HEK293T (cell line): ENCODE results near the gene TMEM43.

Experiments
- CTCF ChIA-PET: fragments of 350-600 bp; formaldehyde crosslinking; extraction: SDS; loops from one replicate; lab custom pipeline; 2021; ENCODE audit warnings: antibody characterized with exemption, inconsistent platforms; lab: Yijun Ruan, JAX
- POLR2A ChIA-PET: fragments of 350-600 bp; formaldehyde crosslinking; extraction: SDS; loops from one replicate; lab custom pipeline; 2020; ENCODE audit warnings: antibody characterized with exemption, inconsistent platforms; lab: Yijun Ruan, JAX
- DNase-seq: peaks from one replicate; pipeline ENCODE4 v3.0.0; 2012; ENCODE audit warnings: mixed read lengths; ENCODE audit errors: extremely low spot score
- ARNT ChIP-seq: fragments of 450-650 bp; IDR thresholded peaks from 2 replicates; pipeline ENCODE4 v1.6.1; 2017; ENCODE audit warnings: mild to moderate bottlenecking
- BHLHE40 ChIP-seq: fragments of 450-650 bp; IDR thresholded peaks from 2 replicates; pipeline ENCODE4 v1.6.1; 2016; ENCODE audit warnings: mild to moderate bottlenecking, moderate library complexity, borderline replicate concordance
- CTBP1 ChIP-seq: fragments of 450-650 bp; IDR thresholded peaks from 2 replicates; pipeline ENCODE4 v1.6.1; 2016; ENCODE audit warnings: borderline replicate concordance
- ELF4 ChIP-seq: fragments of 450-650 bp; IDR thresholded peaks from 2 replicates; pipeline ENCODE4 v1.6.1; 2017; ENCODE audit warnings: antibody characterized with exemption
- FOXA1 ChIP-seq: fragments of 450-650 bp; IDR thresholded peaks from 2 replicates; pipeline ENCODE4 v1.6.1; 2016; ENCODE audit warnings: mild to moderate bottlenecking
- FOXK2 ChIP-seq: fragments of 450-650 bp; IDR thresholded peaks from 2 replicates; pipeline ENCODE4 v1.6.1; 2016; ENCODE audit warnings: mild to moderate bottlenecking
- FOXM1 ChIP-seq: fragments of 450-650 bp; IDR thresholded peaks from 2 replicates; pipeline ENCODE4 v1.6.1; 2017; ENCODE audit warnings: mild to moderate bottlenecking, borderline replicate concordance
- HDGF ChIP-seq: fragments of 450-650 bp; IDR thresholded peaks from 2 replicates; pipeline ENCODE4 v1.6.1; 2017; ENCODE audit warnings: antibody characterized with exemption, borderline replicate concordance
- L3MBTL2 ChIP-seq: fragments of 450-650 bp; conservative IDR thresholded peaks from 2 replicates; pipeline ENCODE4 v1.6.1; 2016; ENCODE audit warnings: mild to moderate bottlenecking
- LEF1 ChIP-seq: fragments of 450-650 bp; IDR thresholded peaks from 2 replicates; pipeline ENCODE4 v1.6.1; 2017; ENCODE audit warnings: mild to moderate bottlenecking, borderline replicate concordance
- NFRKB ChIP-seq: fragments of 450-650 bp; IDR thresholded peaks from 2 replicates; pipeline ENCODE4 v1.6.1; 2016; ENCODE audit warnings: mild to moderate bottlenecking, moderate library complexity
- PKNOX1 ChIP-seq: fragments of 450-650 bp; IDR thresholded peaks from 2 replicates; pipeline ENCODE4 v1.6.1; 2016
- SP1 ChIP-seq: fragments of 450-650 bp; IDR thresholded peaks from 2 replicates; pipeline ENCODE4 v1.6.1; 2017
- SUZ12 ChIP-seq: fragments of 450-650 bp; IDR thresholded peaks from 2 replicates; pipeline ENCODE4 v1.6.1; 2016; ENCODE audit warnings: mild to moderate bottlenecking
- TARDBP ChIP-seq: fragments of 450-650 bp; IDR thresholded peaks from 2 replicates; pipeline ENCODE4 v1.6.1; 2016
- ZNF384 ChIP-seq: fragments of 450-650 bp; IDR thresholded peaks from 2 replicates; pipeline ENCODE4 v1.6.1; 2016

Gene TMEM43

GRCh38 chr3:14133876-14134275 is 9.0 kb downstream of the TMEM43 start:
- DNase-seq, result no peak
- no peak for TF ChIP-seq ZNF384
- TF ChIP-seq LEF1, result no peak
- TF ChIP-seq FOXA1, result no peak
- no peak for TF ChIP-seq CTBP1
- no peak for TF ChIP-seq BHLHE40
- TF ChIP-seq NFRKB, result no peak
- no peak for TF ChIP-seq SUZ12
- no peak for TF ChIP-seq SP1
- no peak for TF ChIP-seq ELF4
- no peak for TF ChIP-seq FOXM1
- no peak for TF ChIP-seq L3MBTL2
- TF ChIP-seq HDGF, result no peak
- TF ChIP-seq FOXK2, result no peak
- no peak for TF ChIP-seq TARDBP
- TF ChIP-seq PKNOX1, result no peak
- ChIA-PET POLR2A (interaction anchor here (1.1 kb wide), 1 partner anchor 9 kb away, joined by 5 read pairs; the partner anchor contains the start of genes CHCHD4 and TMEM43), CTCF (no interaction called here)

GRCh38 chr3:14134291-14134690 is 9.4 kb downstream of the TMEM43 start:
- no peak for DNase-seq
- ChIA-PET CTCF (no interaction called here), POLR2A (interaction anchor here (1.1 kb wide), 1 partner anchor 9 kb away, joined by 5 read pairs; the partner anchor contains the start of genes CHCHD4 and TMEM43)
- no peak for TF ChIP-seq ZNF384
- no peak for TF ChIP-seq BHLHE40
- no peak for TF ChIP-seq PKNOX1
- no peak for TF ChIP-seq FOXM1
- TF ChIP-seq SP1, result no peak
- no peak for TF ChIP-seq TARDBP
- no peak for TF ChIP-seq NFRKB
- TF ChIP-seq HDGF, result no peak
- no peak for TF ChIP-seq FOXK2
- no peak for TF ChIP-seq CTBP1
- TF ChIP-seq FOXA1, result no peak
- TF ChIP-seq ARNT, result no peak
- no peak for TF ChIP-seq L3MBTL2
- TF ChIP-seq LEF1, result no peak
- no peak for TF ChIP-seq SUZ12
- no peak for TF ChIP-seq ELF4

GRCh38 chr3:14135581-14135980 is 10.7 kb downstream of the TMEM43 start:
- POLR2A ChIA-PET, result no interaction called here
- DNase-seq, result no peak
- TF ChIP-seq CTBP1 (no peak), NFRKB (no peak), L3MBTL2 (no peak), SUZ12 (no peak), FOXA1 (no peak), SP1 (no peak), ARNT (no peak), BHLHE40 (no peak), LEF1 (no peak), ZNF384 (no peak), PKNOX1 (no peak), HDGF (no peak), TARDBP (no peak), ELF4 (no peak), FOXK2 (no peak), FOXM1 (no peak)
- CTCF ChIA-PET, result no interaction called here

GRCh38 chr3:14137004-14137403 is 12.2 kb downstream of the TMEM43 start:
- CTCF ChIA-PET, result no interaction called here
- TF ChIP-seq L3MBTL2 (no peak), BHLHE40 (no peak), LEF1 (no peak), ELF4 (no peak), SUZ12 (no peak), ARNT (no peak)
- no peak for DNase-seq
- POLR2A ChIA-PET, result interaction anchor here (1.0 kb wide), 1 partner anchor 12 kb away, joined by 4 read pairs; the partner anchor contains the start of genes CHCHD4 and TMEM43

GRCh38 chr3:14137445-14137844 is 12.6 kb downstream of the TMEM43 start:
- no peak for DNase-seq

More at GRCh38 chr3:14137445-14137844, 12.6 kb downstream of the TMEM43 start:
- TF ChIP-seq SP1 (no peak), FOXM1 (no peak), HDGF (no peak), CTBP1 (no peak), ELF4 (no peak), TARDBP (no peak), BHLHE40 (no peak), ARNT (no peak), L3MBTL2 (no peak)
- CTCF ChIA-PET, result no interaction called here
- POLR2A ChIA-PET, result interaction anchor here (1.0 kb wide), 1 partner anchor 12 kb away, joined by 4 read pairs; the partner anchor contains the start of genes CHCHD4 and TMEM43
